Spleen (tissue), 7 donors: ENCODE measurements around the gene DPAGT1.

ENCODE experiments used
- CTCF ChIP-seq, 11 experiments: fragments of 200-600 bp in 7 of 11; fragments of 450-650 bp in 4 of 11; sonication (generic) in 4 of 11; IDR thresholded peaks in 8 of 11; conservative IDR thresholded peaks in 3 of 11; 1 replicate in 7 of 11; 2 replicates in 4 of 11; pipeline versions ENCODE4 v1.4.0 to v1.8.0; 2016 to 2021; ENCODE audit warnings: antibody characterized with exemption in 11 of 11, inconsistent platforms in 4 of 11, mild to moderate bottlenecking in 1 of 11
- POLR2A ChIP-seq, 3 donors: fragments of 450-650 bp; IDR thresholded peaks; one replicate each; pipeline ENCODE4 v1.5.1; 2017; ENCODE audit warnings: antibody characterized with exemption in 3 of 3, mild to moderate bottlenecking in 1 of 3
- POLR2AphosphoS5 ChIP-seq, 3 donors: sonication (generic); formaldehyde crosslinking; IDR thresholded peaks; one replicate each; pipeline ENCODE4 v1.5.1; 2017; ENCODE audit warnings: antibody characterized with exemption in 3 of 3
- donor health status: DM: no; HTN: no; CAD: no; lungs with moderate emphysema.
- donor health status: DM: no; HTN: no; CAD: no.
- donor health status: DM: no; HTN: no; CAD: no.

- TF ChIP-seq CTCF (IDR thresholded peaks at IDR 0.05 in 8 of 11, conservative IDR thresholded peaks at IDR 0.05 in 3 of 11) (no peak), POLR2A (IDR thresholded peaks at IDR 0.05) (no peak), POLR2AphosphoS5 (IDR thresholded peaks at IDR 0.05) (no peak)
Measured at GRCh38 chr11:119047205-119047604, 54.4 kb downstream of the DPAGT1 start.
